Measurements from ENCODE around the gene CEP68. TPM values are rescaled to one million over a fixed set of nuclear protein-coding genes. Genes with fewer than 3 reads are reported as not detected.
A peak's percentile ranks its signal among the peaks of the same experiment; 100 is the strongest.

The CEP68 gene
- total RNA-seq, 4 donors from 2014 or later, result 18.5 to 27.5 (median 25.3) TPM

GRCh38 chr2:65040400-65041261 lies 15.6 kb upstream of the CEP68 start:
- 28 to 31% methylated on average over 13 of the region's 13 CpGs for WGBS, 2 donors
- DNase-seq (ENCODE audit: low spot score in 2 of 2), result peak; percentile 89 to 96
- TF ChIP-seq CTCF (IDR thresholded peaks at IDR 0.05), result peak in 2 of 3 donors; percentile 53 to 85
- TF ChIP-seq POLR2A (IDR thresholded peaks at IDR 0.05), result no peak
- intact Hi-C loops (cut with DNase I; ENCODE audit: low total_unique reads), result no loop called here
- no peak overlapping the region for H3K4me3 ChIP-seq (ENCODE audit: low read depth, poor library complexity, severe bottlenecking)

DNA sequence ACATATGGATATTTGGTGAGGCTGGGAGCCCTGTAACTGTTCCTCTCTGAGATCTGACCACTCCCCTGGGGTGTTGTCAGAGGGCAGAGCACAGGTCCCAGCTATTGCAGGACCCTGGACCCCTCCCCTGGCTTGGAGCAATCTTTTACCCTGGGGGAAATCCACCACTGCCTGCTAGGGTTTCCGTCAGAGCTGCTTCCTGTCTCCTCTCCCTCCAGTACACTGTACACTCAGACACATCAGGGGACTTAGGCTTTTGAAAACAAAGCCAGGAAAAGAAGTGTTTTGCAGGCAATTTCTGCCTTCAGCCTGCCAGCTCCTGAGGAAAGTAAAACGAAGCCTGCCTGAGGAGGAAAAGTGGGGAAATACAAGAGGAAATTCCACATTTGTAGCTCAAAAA lies 13.2 kb upstream of the CEP68 start:
- intact Hi-C loops (cut with DNase I; ENCODE audit: low total_unique reads), result no loop called here
- DNase-seq (ENCODE audit: low spot score in 2 of 2), result no peak
- WGBS, 2 donors, result 64 to 84% methylated on average over 2 of the region's 2 CpGs
- H3K4me3 ChIP-seq (ENCODE audit: low read depth, poor library complexity, severe bottlenecking), result no peak overlapping the region
- TF ChIP-seq POLR2A (IDR thresholded peaks at IDR 0.05) (no peak), CTCF (IDR thresholded peaks at IDR 0.05) (no peak)

DNA sequence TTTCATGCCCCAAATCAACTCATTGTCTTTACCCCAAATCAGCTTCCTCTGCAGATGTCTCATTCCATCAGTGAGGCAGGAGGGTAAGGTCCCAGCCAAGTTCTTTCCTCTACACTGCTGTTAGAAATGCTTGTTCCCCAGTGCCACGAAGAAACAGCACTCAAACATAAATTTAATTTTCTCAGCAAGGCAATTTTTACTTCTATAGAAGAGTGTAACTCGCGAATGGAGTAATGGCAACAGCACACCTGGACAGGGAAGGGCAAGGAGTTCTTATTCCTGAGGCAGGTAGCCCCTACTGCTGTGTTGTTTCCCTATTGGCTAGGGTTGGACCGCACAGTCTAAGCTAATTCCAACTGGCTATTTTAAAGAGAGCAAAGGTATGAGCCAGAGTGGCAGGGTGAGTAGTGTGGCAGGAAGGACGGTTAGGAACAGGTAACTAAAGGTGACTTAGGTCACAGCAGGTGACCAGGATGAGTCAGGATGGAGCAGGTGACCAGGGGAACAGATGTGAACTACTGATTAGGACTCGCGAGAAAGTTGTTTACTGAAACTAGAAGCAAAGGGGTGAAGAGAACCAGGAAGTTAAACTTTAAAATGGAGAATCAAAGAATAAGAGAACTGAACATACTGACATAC lies 12.0 kb upstream of the CEP68 start:
- DNase-seq (ENCODE audit: low spot score in 2 of 2), result no peak
- WGBS, 2 donors, result 92% methylated on average over 7 of the region's 7 CpGs
- intact Hi-C loops (cut with DNase I; ENCODE audit: low total_unique reads), result no loop called here
- H3K4me3 ChIP-seq (ENCODE audit: low read depth, poor library complexity, severe bottlenecking), result no peak overlapping the region
- no peak for TF ChIP-seq CTCF (IDR thresholded peaks at IDR 0.05)
- TF ChIP-seq POLR2A (IDR thresholded peaks at IDR 0.05), result no peak

DNA sequence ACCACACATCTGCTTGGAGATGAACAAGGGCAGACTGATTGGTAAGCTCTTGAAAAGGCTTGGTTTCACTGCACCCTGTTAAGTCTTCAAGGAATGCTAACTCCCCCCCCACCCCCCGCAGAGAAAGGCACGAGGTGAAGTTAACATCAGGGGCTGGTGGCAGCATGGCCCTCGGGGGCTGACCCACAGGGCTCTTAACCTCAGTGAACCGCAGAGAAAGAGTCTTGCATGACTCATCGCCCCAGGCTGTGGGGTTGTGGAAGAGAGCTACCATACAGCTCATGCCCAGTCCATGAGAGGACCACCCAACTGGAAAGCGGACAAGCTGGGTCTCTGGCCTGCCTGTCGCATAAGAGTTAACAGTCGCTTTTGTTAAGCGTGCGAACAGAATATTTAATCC lies 10.6 kb upstream of the CEP68 start:
- TF ChIP-seq POLR2A (IDR thresholded peaks at IDR 0.05) (no peak), CTCF (IDR thresholded peaks at IDR 0.05) (no peak)
- 67 to 77% methylated on average over 10 of the region's 10 CpGs for WGBS, 2 donors
- no peak overlapping the region for H3K4me3 ChIP-seq (ENCODE audit: low read depth, poor library complexity, severe bottlenecking)
- intact Hi-C loops (cut with DNase I; ENCODE audit: low total_unique reads), result no loop called here
- DNase-seq (ENCODE audit: low spot score in 2 of 2), result no peak

DNA sequence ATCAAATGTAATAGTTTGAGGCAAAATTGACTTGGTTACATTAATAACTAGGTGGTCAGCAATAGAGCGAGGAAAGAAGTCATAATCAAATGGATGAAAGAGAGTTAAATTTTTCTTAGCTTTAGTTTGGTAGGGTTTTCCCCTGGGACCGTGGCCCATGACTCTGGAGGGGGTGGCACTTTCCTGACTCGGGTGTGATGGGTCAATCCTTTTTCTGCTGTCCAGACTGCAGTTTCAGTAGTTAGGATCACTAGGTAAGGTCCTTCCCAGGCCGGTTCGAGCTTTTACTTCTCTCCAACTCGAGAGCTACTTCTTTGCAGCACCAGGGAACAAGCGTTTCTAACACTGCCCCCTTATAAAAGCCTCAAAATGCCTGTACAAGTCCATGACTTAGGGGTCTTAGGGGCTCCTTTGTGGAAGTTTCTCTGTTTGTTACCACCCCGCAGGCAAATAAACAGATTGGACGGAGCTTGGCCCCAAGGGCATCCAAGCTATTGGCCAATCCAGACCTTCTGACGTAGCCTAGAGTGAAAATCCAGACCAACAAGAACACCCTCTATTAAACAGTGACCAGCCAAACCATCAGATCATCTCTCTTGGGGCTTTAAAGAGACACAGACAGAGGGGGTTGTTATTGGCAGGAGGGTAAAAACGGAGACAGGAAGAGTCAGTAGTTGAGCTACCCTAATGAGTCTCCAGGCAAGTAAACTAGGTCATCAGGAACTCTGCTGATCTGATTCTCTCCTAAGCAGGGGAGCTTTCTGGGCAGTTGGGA lies 9.4 kb upstream of the CEP68 start:
- TF ChIP-seq POLR2A (IDR thresholded peaks at IDR 0.05) (no peak), CTCF (IDR thresholded peaks at IDR 0.05) (no peak)
- DNase-seq (ENCODE audit: low spot score in 2 of 2), result no peak
- WGBS, 2 donors, result 83 to 87% methylated on average over 11 of the region's 11 CpGs
- H3K4me3 ChIP-seq (ENCODE audit: low read depth, poor library complexity, severe bottlenecking), result no peak overlapping the region
- intact Hi-C loops (cut with DNase I; ENCODE audit: low total_unique reads), result no loop called here
